Smooth muscle cell (in vitro differentiated cells): Measurements from ENCODE around the gene LIPN. TPM values are rescaled to one million over a fixed set of nuclear protein-coding genes. Genes with fewer than 3 reads are reported as not detected.

ENCODE experiments used
- DNase-seq: peaks from one replicate; lab custom pipeline; 2025; ENCODE audit not compliant: unreplicated experiment; lab: John Stamatoyannopoulos, UW
- H2AFZ ChIP-seq: fragments of 200-600 bp; sonication (generic); 2 replicates; pipeline ENCODE4 v1.6.0; 2016; ENCODE audit warnings: antibody characterized with exemption, low read depth, mild to moderate bottlenecking
- H3F3A ChIP-seq: fragments of 200-600 bp; sonication (generic); 2 replicates; pipeline ENCODE4 v1.6.0; 2017; ENCODE audit warnings: antibody characterized with exemption, low read depth
- H3K27ac ChIP-seq: fragments of 200-600 bp; sonication (generic); 2 replicates; pipeline ENCODE4 v1.5.1; 2016; ENCODE audit warnings: low read depth, mild to moderate bottlenecking
- H3K27me3 ChIP-seq: fragments of 200-600 bp; sonication (generic); 2 replicates; pipeline ENCODE4 v1.6.1; 2016; ENCODE audit warnings: low read depth, mild to moderate bottlenecking
- H3K36me3 ChIP-seq: fragments of 200-600 bp; sonication (generic); 2 replicates; pipeline ENCODE4 v1.5.1; 2016; ENCODE audit warnings: low read depth
- H3K4me1 ChIP-seq: fragments of 200-600 bp; sonication (generic); 2 replicates; pipeline ENCODE4 v1.5.1; 2016; ENCODE audit warnings: low read depth
- H3K4me2 ChIP-seq: fragments of 200-600 bp; sonication (generic); 2 replicates; pipeline ENCODE4 v1.6.0; 2016; ENCODE audit warnings: mild to moderate bottlenecking
- H3K4me3 ChIP-seq: fragments of 200-600 bp; sonication (generic); 2 replicates; pipeline ENCODE4 v1.5.1; 2016; ENCODE audit warnings: mild to moderate bottlenecking
- H3K79me2 ChIP-seq: fragments of 200-600 bp; sonication (generic); 2 replicates; pipeline ENCODE4 v1.6.0; 2016; ENCODE audit warnings: low read depth, mild to moderate bottlenecking
- H3K9ac ChIP-seq: fragments of 200-600 bp; sonication (generic); 2 replicates; pipeline ENCODE4 v1.6.0; 2016; ENCODE audit warnings: low read depth
- H3K9me3 ChIP-seq: fragments of 200-600 bp; sonication (generic); replicated peaks from 2 replicates; pipeline ENCODE4 v1.5.1; 2016; ENCODE audit warnings: low read depth
- H4K20me1 ChIP-seq: fragments of 200-600 bp; sonication (generic); 2 replicates; pipeline ENCODE4 v1.6.0; 2016; ENCODE audit warnings: low read depth
- WGBS: methylation state at CpG from one replicate; pipeline ENCODE4 v1.1.7; 2016; ENCODE audit warnings: low lambda C conversion rate; 5-methylcytosine and 5-hydroxymethylcytosine counted together
- polyA plus RNA-seq: library from polyadenylated mRNA; unstranded; fragments of >200 nt; fragmentation: Nextera tagmentation; extraction: Ambion mirVana; gene quantifications from 2 replicates; pipeline ENCODE4 v1.2.1, GENCODE V29; 2016
- total RNA-seq: library from RNA; depleted of rRNA; stranded (reverse); fragments of >200 nt; gene quantifications from 2 replicates; pipeline ENCODE4 v1.2.3, GENCODE V29; 2014
- TF ChIP-seq, protein P1 (sequence below): fragments of 200-600 bp; sonication (generic); IDR thresholded peaks from 2 replicates; pipeline ENCODE4 v1.5.1; 2017; ENCODE audit warnings: borderline replicate concordance, mild to moderate bottlenecking, antibody characterized with exemption; ENCODE audit not compliant: insufficient read depth, poor library complexity, severe bottlenecking

LIPN gene
- total and polyA plus RNA-seq, 2 experiments from 2014 or later: 0.40 TPM; not detected in 1

DNA sequence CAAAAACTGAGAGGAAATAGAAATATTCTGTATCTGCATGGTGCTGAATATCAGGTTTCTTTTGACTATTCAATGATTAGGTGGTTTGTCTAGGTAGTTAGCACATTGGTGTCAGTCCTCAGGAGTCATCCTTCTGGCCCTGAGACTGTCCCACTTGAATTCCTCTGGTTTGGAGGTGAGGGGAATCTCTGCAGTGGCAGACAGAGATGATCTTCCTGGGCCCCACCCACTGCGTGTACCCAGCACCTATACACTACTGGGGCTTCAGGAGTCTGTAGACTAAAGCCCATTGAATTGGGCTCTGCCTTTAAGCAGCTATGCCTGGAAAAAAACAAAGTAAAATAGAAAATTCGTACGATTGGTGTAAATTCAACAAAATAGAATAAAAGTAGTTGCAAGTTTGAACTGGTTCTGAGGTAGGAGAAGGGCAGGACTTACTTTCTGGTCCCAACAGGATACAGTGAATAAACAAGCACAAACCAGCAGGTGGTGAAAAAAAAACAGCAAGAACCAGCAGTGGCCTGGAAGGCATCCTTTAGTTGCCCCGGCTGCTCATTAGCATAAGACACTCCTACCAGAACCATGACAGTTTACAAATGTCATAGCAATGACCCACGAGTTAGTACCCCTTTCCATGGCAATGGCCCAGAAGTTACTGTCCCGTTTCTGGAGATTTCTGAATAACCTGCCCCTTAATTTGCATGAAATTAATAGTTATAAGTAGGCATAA, 44.4 kb downstream of the LIPN start:
- Histone ChIP-seq H3K4me3 (no peak overlapping the region), H3K4me1 (no peaks in the 10 kb centered on the region), H3K27ac (peak overlapping the region; percentile 52), H3K27me3 (no peaks in the 10 kb centered on the region), H4K20me1 (no peaks in the 10 kb centered on the region), H3K9ac (no peak overlapping the region), H3K36me3 (no peaks in the 10 kb centered on the region), H3K79me2 (no peaks in the 10 kb centered on the region), H3K9me3 (no peaks in the 10 kb centered on the region), H3K4me2 (no peak overlapping the region), H2AFZ (no peak overlapping the region), H3F3A (no peaks in the 10 kb centered on the region)
- TF ChIP-seq, protein P1, sequence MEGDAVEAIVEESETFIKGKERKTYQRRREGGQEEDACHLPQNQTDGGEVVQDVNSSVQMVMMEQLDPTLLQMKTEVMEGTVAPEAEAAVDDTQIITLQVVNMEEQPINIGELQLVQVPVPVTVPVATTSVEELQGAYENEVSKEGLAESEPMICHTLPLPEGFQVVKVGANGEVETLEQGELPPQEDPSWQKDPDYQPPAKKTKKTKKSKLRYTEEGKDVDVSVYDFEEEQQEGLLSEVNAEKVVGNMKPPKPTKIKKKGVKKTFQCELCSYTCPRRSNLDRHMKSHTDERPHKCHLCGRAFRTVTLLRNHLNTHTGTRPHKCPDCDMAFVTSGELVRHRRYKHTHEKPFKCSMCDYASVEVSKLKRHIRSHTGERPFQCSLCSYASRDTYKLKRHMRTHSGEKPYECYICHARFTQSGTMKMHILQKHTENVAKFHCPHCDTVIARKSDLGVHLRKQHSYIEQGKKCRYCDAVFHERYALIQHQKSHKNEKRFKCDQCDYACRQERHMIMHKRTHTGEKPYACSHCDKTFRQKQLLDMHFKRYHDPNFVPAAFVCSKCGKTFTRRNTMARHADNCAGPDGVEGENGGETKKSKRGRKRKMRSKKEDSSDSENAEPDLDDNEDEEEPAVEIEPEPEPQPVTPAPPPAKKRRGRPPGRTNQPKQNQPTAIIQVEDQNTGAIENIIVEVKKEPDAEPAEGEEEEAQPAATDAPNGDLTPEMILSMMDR: no peak
- 55% methylated on average over 6 of the region's 6 CpGs for WGBS
- no peak for DNase-seq

DNA sequence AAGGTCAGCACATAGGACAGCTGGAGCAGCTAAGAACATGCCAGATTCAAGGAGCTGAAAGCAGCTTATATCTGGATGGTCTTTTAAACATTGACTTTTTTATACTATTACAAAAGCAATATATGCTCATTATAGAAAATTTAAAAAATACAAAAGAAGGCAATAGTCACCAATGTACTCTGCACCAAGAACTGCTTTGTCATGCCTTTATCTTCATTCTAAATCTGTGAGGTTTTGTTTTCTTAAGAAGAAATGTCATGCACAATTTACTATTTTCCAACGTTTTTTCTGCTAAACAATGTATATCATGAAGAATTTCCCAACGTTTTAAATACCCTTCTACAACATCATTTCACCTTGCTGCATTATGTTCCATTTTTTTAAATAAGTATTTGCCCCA, 45.5 kb downstream of the LIPN start:
- no peak overlapping the region for H3K27ac ChIP-seq

DNA sequence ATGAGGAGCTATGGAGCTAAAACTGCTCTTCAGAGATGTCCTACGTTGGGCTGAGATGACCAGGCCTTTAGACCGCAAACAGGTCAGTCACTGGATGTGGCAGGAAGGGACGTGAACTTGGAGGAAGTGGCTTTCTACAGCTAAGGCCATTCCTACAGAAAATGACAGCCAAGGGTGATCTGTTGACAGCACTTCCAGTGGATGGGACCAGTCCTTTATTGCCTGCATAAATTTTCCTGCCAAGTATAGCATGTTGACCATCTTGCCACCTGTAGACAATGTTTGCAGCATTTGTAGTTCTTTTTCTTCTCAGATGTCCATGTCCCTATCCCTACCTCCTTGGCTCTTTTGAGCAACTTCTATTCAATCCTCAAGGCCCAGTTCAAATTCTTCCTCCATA, 46.1 kb downstream of the LIPN start:
- no peak overlapping the region for H3K4me3 ChIP-seq
- no peaks in the 10 kb centered on the region for H3K36me3 ChIP-seq
- H3K27ac ChIP-seq: no peak overlapping the region
- H3K9me3 ChIP-seq: no peaks in the 10 kb centered on the region
- no peak overlapping the region for H3K4me2 ChIP-seq
- H2AFZ ChIP-seq: no peak overlapping the region
- no peaks in the 10 kb centered on the region for H3K4me1 ChIP-seq
- DNase-seq: no peak
- H3K79me2 ChIP-seq: no peaks in the 10 kb centered on the region
- H3F3A ChIP-seq: no peaks in the 10 kb centered on the region
- WGBS: 95% methylated on average over 3 of the region's 3 CpGs
- TF ChIP-seq, protein P1: no peak
- no peaks in the 10 kb centered on the region for H4K20me1 ChIP-seq
- no peak overlapping the region for H3K9ac ChIP-seq
- H3K27me3 ChIP-seq: no peaks in the 10 kb centered on the region

More for the DNA sequence above, 45.5 kb downstream of the LIPN start:
- Histone ChIP-seq H3K4me2 (no peak overlapping the region), H4K20me1 (no peaks in the 10 kb centered on the region), H3K4me3 (no peak overlapping the region), H3K27me3 (no peaks in the 10 kb centered on the region), H3K9ac (no peak overlapping the region), H2AFZ (no peak overlapping the region), H3K9me3 (no peaks in the 10 kb centered on the region), H3F3A (no peaks in the 10 kb centered on the region), H3K36me3 (no peaks in the 10 kb centered on the region), H3K79me2 (no peaks in the 10 kb centered on the region), H3K4me1 (no peaks in the 10 kb centered on the region)
- TF ChIP-seq, protein P1: no peak
- WGBS: 43% methylated on average over 2 of the region's 2 CpGs
- no peak for DNase-seq

DNA sequence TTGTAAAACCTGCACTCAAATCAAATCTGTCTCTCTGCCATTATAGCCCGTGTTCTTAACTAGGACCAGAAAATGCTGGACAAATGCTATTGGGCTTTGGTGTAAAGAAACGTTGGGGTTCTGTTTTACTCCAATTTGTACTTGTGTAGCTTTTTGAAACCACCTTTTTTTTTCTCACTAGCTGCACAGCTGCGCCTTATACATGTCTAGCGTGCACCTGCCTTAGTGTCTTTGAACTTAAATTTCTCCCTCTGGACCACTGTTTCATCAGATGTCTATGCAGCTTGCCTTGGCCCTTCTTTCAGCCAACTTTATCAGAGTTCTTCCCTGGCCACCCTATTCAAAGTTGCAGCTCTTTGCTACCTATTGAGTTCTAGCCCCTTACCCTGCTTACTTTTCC, 49.8 kb downstream of the LIPN start:
- Histone ChIP-seq H3K4me2 (no peak overlapping the region), H3K36me3 (no peaks in the 10 kb centered on the region), H3F3A (no peaks in the 10 kb centered on the region), H2AFZ (no peak overlapping the region), H4K20me1 (no peaks in the 10 kb centered on the region), H3K27me3 (peaks cover 14% of the 10 kb centered on the region), H3K9ac (no peak overlapping the region), H3K4me1 (no peaks in the 10 kb centered on the region), H3K9me3 (no peaks in the 10 kb centered on the region), H3K79me2 (no peaks in the 10 kb centered on the region), H3K27ac (no peak overlapping the region), H3K4me3 (no peak overlapping the region)
- TF ChIP-seq, protein P1: no peak
- WGBS: 76% methylated on average over 4 of the region's 4 CpGs
- no peak for DNase-seq
